ENCODE results near the gene MAP3K4.

MAP3K4 gene

DNA sequence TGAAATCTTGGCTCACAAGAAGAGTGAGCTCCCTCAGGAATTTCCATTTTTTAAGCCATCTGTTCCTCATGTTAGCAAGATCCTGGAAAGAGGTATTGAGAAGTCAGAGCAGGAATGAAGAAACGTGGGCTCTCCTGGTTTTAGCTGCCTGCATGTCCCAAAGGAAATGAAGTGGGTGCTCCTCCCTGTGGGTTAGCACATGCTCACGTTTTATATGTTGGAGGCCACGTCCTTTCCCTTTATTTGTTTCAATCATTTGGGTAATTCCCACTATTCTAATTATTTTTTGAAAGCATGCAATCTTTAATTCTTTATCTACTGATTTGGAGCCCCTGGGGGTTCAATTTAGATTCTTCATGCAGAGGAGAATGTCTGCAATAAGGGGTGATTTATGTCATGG, 4.3 kb upstream of the MAP3K4 start:
- H3K27ac ChIP-seq: no peak overlapping the region
- TF ChIP-seq ZFX (IDR thresholded peaks at IDR 0.05) (no peak), CTCF (conservative IDR thresholded peaks at IDR 0.05) (no peak)

DNA sequence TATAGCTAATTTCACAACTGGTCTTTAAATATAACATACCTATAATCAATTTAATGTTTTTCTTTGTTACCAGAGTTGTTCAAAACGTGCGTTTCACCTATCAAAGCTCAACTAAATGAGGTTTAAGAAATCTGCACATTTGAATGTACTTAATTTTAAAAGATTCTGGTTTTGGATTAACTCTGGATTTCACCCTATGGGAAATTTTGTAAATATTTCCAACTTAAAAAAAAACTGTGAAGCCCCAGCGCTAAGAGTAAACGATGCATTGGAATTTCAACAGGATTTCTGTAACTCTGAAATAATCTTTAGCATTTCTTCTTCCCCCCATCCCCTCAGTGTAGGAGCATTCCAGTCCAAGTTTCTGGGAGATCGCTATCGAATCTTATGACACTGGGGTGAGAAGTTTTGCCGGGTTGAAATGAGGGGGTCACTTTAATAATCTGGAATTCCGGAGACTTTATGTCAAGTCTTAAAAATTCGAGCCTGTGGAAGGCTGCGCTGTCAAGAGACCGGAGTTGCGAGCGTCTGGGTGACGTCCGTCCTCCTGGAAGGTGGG, 643 bp upstream of the MAP3K4 start:
- no peak for TF ChIP-seq ZFX (IDR thresholded peaks at IDR 0.05)
- TF ChIP-seq CTCF (conservative IDR thresholded peaks at IDR 0.05): no peak
- H3K27ac ChIP-seq: peak overlapping the region; percentile 92

DNA sequence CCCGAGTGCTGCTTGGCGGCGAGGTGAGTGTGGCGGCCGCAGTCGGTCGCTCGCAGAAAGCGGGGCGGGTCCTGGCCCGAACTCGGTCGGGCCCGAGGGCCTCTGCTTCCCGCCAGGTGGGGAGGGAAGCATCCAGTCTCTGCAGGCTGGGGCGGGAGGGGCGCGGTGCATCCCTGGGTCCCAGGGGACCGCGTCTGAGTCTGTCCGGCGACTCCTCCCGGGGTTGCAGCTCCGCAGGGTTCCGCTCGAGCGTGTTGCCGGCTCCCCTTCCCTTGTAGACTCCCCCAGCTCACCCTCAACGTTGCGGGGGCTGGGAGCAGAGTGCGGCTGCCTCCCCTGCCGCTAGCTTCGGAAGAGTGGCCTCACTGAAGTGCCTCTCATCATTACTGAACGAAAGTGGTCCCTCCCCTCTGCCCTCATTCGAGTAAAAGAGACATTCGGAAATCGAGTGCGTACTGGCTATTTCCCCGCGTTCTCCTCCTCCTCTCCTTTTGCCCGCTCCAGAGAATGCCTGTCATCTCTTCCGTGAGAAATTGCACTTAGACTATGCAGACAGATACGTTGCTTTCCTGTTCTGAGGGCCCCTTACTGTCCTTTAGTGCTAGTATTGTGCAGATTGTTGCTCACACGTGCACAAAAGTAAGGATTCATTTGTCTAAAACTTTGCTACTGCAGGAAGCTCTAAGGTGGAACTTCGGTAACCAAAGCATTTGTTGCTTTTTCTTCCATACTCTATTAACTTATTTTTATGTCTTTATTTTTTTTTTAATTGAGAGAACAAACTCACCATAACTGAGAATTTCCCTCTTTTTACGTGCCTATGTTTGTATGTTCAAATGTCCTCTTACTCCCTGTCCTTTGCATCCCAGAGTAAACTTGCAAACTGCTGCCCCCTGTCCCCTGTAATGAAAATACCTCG, 751 bp downstream of the MAP3K4 start:
- TF ChIP-seq ZFX (IDR thresholded peaks at IDR 0.05) (peak; percentile 29; the same call in 1 of the 2 replicates), CTCF (conservative IDR thresholded peaks at IDR 0.05) (peak; percentile 79; the same call in 1 of the 2 replicates)

DNA sequence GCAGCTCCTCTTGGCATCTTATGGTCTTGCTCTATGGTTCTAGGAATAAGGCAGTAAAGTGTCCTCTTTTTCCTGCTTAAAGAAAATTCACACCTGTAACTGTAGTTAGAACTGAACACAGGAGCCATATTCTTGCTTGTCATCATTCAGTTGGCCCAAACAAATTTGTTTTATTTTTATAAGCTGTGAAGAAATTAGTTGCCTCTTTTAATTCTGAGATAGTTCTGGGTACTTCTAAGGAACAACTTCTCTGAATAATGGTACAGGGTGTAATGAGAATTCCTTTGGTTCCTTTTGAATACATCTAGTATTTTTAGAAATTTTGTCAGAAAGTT, 1.4 kb downstream of the MAP3K4 start:
- TF ChIP-seq ZFX (IDR thresholded peaks at IDR 0.05) (no peak), CTCF (conservative IDR thresholded peaks at IDR 0.05) (peak; percentile 43)
- H3K27ac ChIP-seq: no peak overlapping the region

More for the DNA sequence above, 751 bp downstream of the MAP3K4 start:
- H3K27ac ChIP-seq: peak overlapping the region; percentile 92

GRCh38 chr6:160995271-160995670, 3.7 kb downstream of the MAP3K4 start:
- H3K27ac ChIP-seq: no peak overlapping the region
- TF ChIP-seq ZFX (IDR thresholded peaks at IDR 0.05): no peak
- TF ChIP-seq CTCF (conservative IDR thresholded peaks at IDR 0.05): no peak

DNA sequence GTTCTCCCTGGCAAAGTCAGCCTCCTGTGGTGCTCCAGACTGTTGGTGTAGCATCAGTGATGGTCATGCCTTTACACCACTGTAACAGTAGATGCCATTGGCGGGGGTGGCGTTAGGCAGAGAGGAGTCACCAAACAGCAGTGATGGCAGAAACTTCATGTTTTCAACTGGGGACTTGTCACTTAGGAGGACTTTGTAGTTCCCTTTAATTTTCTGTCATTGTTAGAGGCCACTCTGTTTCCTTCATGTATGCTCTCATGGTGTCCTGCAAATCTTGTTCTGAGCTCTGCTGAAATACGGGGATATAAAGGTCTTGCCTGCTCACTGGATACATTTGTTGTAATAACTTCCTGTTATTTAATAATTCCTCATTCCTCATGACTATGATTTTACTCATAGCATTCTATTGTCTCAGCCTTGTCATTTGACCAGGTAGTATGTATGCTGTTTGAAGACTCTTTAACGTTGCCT, 4.6 kb downstream of the MAP3K4 start:
- TF ChIP-seq ZFX (IDR thresholded peaks at IDR 0.05): no peak
- TF ChIP-seq CTCF (conservative IDR thresholded peaks at IDR 0.05): no peak
- H3K27ac ChIP-seq: no peak overlapping the region

- no peak overlapping the region for H3K27ac ChIP-seq
- TF ChIP-seq CTCF (conservative IDR thresholded peaks at IDR 0.05) (no peak), ZFX (IDR thresholded peaks at IDR 0.05) (no peak)
Observed at GRCh38 chr6:160998217-160998616, 6.6 kb downstream of the MAP3K4 start.
